PC-3 (cell line): Measurements from ENCODE around the gene LCE1D.

Source experiments
- CTCF ChIP-seq: fragments of 300-600 bp; sonication (generic); conservative IDR thresholded peaks from 2 replicates; pipeline ENCODE4 v1.5.1; 2017; ENCODE audit warnings: antibody characterized with exemption, low read depth, mild to moderate bottlenecking, low read length
- EZH2 ChIP-seq: fragments of 300-600 bp; sonication (generic); IDR thresholded peaks from one replicate; pipeline ENCODE4 v1.6.1; 2017; ENCODE audit warnings: antibody characterized with exemption, mild to moderate bottlenecking, low read length; ENCODE audit not compliant: unreplicated experiment
- EZH2phosphoT487 ChIP-seq: fragments of 300-600 bp; sonication (generic); IDR thresholded peaks from 2 replicates; pipeline ENCODE4 v1.6.1; 2018; ENCODE audit warnings: mild to moderate bottlenecking, antibody characterized with exemption, low read length, borderline replicate concordance

- TF ChIP-seq CTCF (no peak), EZH2 (no peak), EZH2phosphoT487 (no peak)
Observed at GRCh38 chr1:152758636-152759035, 37.9 kb upstream of the LCE1D start.
